Esophagus (tissue), 2 donors: ENCODE data around the gene SEMA7A. TPM values are rescaled to one million over a fixed set of nuclear protein-coding genes. Genes with fewer than 3 reads are reported as not detected.

Experiments
- H3K27ac ChIP-seq, 2 donors: one replicate each; pipeline ENCODE4 v1.5.1; 2013; ENCODE audit warnings: low read depth in 2 of 2, mild to moderate bottlenecking in 2 of 2, inconsistent platforms in 1 of 2, low read length in 1 of 2, moderate library complexity in 1 of 2
- H3K27me3 ChIP-seq, 2 donors: one replicate each; pipeline ENCODE4 v1.6.1; 2013; ENCODE audit warnings: low read length in 2 of 2, control low read depth in 1 of 2, mild to moderate bottlenecking in 1 of 2; ENCODE audit not compliant: insufficient read depth in 2 of 2, control insufficient read depth in 1 of 2
- H3K36me3 ChIP-seq, 2 donors: one replicate each; pipeline ENCODE4 v1.6.1; 2013; ENCODE audit warnings: low read length in 1 of 2; ENCODE audit not compliant: control insufficient read depth in 2 of 2, insufficient read depth in 2 of 2
- H3K4me1 ChIP-seq, 2 donors: one replicate each; pipeline ENCODE4 v1.6.1; 2013; ENCODE audit warnings: low read length in 1 of 2; ENCODE audit not compliant: control insufficient read depth in 2 of 2, insufficient read depth in 2 of 2
- H3K4me3 ChIP-seq, 2 donors: one replicate each; pipeline ENCODE4 v1.5.1; 2013; ENCODE audit warnings: low read length in 2 of 2, mild to moderate bottlenecking in 2 of 2, low read depth in 1 of 2, moderate library complexity in 1 of 2
- H3K9me3 ChIP-seq, 2 donors: one replicate each; pipeline ENCODE4 v1.6.1; 2013; ENCODE audit warnings: mild to moderate bottlenecking in 2 of 2, low read depth in 1 of 2, low read length in 1 of 2, moderate library complexity in 1 of 2; ENCODE audit not compliant: control insufficient read depth in 2 of 2, insufficient read depth in 1 of 2
- WGBS, 2 donors: extraction: QIAGEN DNeasy Blood & Tissue Kit; methylation state at CpG; one replicate each; pipeline ENCODE4 v1.1.7; 2013; 5-methylcytosine and 5-hydroxymethylcytosine counted together
- polyA plus RNA-seq, 2 donors: library from polyadenylated mRNA; stranded (reverse); fragments of 200-250 nt; gene quantifications; one replicate each; pipeline ENCODE4 v1.2.3, GENCODE V29; 2013
- donor health status: healthy with polysubstance abuse.
- donor health status: Bipolar disorder and iron deficiency.

Gene SEMA7A
- polyA plus RNA-seq, 2 donors = 2.2 to 9.6 TPM

DNA sequence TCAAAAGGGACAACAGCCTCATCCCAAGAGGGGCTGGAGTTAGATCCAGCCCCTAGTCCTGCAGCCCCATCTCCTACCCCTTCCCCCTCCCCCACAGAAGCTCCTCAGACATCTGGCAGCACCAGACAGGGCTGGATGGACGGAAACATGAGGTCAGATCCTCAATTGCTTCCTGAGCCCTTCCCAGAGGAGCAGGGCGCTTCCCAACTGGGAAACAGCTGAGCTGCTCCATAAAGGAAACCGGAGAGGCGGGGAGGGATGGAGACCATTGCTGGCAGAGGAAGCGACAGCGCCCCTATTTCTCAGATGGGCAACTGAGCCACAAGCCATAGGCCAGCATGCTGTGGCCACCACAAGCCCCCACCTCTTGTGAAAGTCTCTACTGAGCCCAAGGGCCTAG, 48.0 kb downstream of the SEMA7A start:
- Histone ChIP-seq H3K4me3 (no peak overlapping the region), H3K4me1 (peaks cover 0 to 9% of the 10 kb centered on the region in 2 donors), H3K36me3 (no peaks in the 10 kb centered on the region), H3K27ac (peak overlapping the region; percentile 10 to 38), H3K9me3 (no peaks in the 10 kb centered on the region), H3K27me3 (no peaks in the 10 kb centered on the region)
- WGBS, 2 donors = 83 to 85% methylated on average over 6 of the region's 6 CpGs

GRCh38 chr15:74384881-74385643, 48.7 kb downstream of the SEMA7A start:
- Histone ChIP-seq H3K27ac (peak overlapping the region; percentile 10 to 38), H3K27me3 (no peaks in the 10 kb centered on the region), H3K4me3 (no peak overlapping the region), H3K36me3 (no peaks in the 10 kb centered on the region), H3K9me3 (no peaks in the 10 kb centered on the region), H3K4me1 (peaks cover 0 to 9% of the 10 kb centered on the region in 2 donors)
- WGBS, 2 donors = 52 to 66% methylated on average over 8 of the region's 8 CpGs

DNA sequence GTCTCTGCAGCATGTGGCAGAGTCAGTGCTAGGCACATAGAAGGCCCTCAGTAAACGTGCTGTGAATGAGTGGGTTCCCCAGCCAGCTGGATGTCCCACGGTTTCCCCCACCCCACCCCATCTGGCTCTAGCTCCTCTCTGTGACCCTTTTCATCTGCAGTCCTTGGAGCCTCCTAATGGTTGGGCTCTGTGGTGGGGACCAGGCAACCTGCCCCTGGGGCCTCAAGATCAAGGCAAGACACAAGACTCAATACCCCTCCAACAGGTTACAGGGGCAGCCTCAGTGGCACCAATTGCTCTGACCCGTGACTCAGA, 49.2 kb downstream of the SEMA7A start:
- 50 to 57% methylated on average over 3 of the region's 3 CpGs for whole genome bisulfite sequencing, 2 donors
- H3K36me3 ChIP-seq = no peaks in the 10 kb centered on the region
- peaks cover 0 to 9% of the 10 kb centered on the region in 2 donors for H3K4me1 ChIP-seq
- H3K4me3 ChIP-seq = no peak overlapping the region
- H3K27me3 ChIP-seq = no peaks in the 10 kb centered on the region
- no peaks in the 10 kb centered on the region for H3K9me3 ChIP-seq
- H3K27ac ChIP-seq = no peak overlapping the region

GRCh38 chr15:74383695-74384565, 49.8 kb downstream of the SEMA7A start:
- Histone ChIP-seq H3K27ac (peak overlapping the region in 1 of 2 donors; percentile 54), H3K4me3 (no peak overlapping the region), H3K9me3 (no peaks in the 10 kb centered on the region), H3K27me3 (no peaks in the 10 kb centered on the region), H3K36me3 (no peaks in the 10 kb centered on the region), H3K4me1 (peaks cover 0 to 9% of the 10 kb centered on the region in 2 donors)
- WGBS, 2 donors = 38 to 45% methylated on average over 8 of the region's 8 CpGs

DNA sequence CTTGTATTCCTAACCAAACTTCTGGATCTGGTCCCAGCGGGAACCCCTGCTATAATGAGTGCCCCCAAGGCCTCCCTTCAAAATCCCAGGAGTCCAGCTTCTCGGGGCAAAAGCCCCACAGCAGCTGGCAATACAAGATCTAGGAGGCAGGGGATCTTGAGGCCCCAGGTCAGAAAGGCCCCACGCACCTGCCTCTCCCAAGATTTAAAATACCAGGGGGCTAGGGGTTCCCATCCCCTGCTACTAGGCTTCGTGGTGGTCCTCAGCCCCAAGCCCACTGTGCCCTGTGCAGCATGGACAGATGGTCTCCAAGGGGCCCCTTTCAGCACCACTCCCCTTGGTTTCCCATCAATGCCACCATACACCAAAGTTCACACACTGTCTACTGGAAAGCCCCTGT, 50.5 kb downstream of the SEMA7A start:
- Histone ChIP-seq H3K27ac (no peak overlapping the region), H3K36me3 (no peaks in the 10 kb centered on the region), H3K4me3 (no peak overlapping the region), H3K9me3 (no peaks in the 10 kb centered on the region), H3K4me1 (peaks cover 0 to 9% of the 10 kb centered on the region in 2 donors), H3K27me3 (no peaks in the 10 kb centered on the region)
- WGBS, 2 donors = 92 to 94% methylated on average over 4 of the region's 4 CpGs

DNA sequence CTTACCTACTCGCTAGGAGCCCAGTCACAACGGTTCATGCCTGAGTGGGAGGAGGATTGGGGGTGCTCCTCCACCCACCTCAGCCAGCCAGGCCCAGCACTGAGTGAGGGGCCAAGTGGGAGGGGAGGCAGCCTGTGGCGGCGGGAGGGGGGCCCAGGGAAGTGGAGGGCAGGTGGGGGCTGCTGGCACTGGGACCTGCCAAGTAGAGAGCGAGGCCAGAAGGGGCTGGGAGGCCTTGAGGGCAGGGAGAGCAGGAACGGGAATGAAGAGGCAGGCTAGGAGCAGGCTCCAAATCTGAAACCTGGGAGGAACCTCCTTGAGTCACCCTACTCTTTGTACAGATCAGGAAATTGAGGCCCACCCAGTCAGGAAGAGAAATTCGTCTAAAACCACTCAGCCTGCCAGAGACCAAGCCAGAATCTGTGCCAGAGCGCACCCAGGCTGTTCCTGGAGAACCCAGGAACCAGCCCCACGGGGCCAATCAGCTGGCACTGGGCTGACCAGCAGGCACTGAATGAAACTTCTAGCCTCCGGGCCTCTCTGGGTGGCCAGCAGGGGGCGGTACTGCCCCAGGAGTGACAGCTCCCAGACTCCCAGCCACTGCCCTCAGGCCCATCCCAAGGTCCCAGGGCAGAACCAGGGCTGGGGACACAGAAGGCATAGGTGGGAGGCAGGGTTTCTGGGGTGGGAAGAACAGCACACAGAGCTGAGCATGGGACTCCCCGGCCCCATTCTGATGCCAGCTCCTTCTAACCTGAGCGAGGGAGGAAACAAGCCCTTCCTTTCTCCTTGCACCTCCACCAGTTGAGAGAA, 51.5 kb downstream of the SEMA7A start:
- H3K9me3 ChIP-seq = no peaks in the 10 kb centered on the region
- H3K4me1 ChIP-seq = peaks cover 0 to 9% of the 10 kb centered on the region in 2 donors
- no peaks in the 10 kb centered on the region for H3K27me3 ChIP-seq
- no peak overlapping the region for H3K27ac ChIP-seq
- no peaks in the 10 kb centered on the region for H3K36me3 ChIP-seq
- 32 to 37% methylated on average over 13 of the region's 13 CpGs for WGBS, 2 donors
- H3K4me3 ChIP-seq = no peak overlapping the region

DNA sequence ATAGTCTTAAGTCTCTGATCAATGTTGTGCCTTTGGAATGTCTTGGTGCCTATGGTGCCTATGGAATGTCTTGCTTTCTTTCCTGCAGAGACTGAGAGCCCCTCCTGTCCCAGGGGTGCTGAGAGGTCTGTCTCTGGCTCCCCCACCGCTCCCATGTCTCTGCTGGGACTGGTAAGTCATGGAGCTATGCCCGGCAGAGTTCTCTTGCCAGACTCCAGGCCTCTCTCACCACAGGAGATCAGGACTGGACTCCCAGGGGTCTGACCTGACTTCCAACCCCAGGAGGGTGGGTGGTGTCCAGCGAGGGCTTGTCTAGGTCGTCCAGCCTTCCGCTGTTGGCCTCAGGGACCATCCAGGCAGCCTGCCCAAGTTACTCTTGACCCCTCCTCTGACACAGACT, 52.3 kb downstream of the SEMA7A start:
- Histone ChIP-seq H3K36me3 (no peaks in the 10 kb centered on the region), H3K27ac (no peak overlapping the region), H3K4me3 (no peak overlapping the region), H3K27me3 (no peaks in the 10 kb centered on the region), H3K9me3 (no peaks in the 10 kb centered on the region), H3K4me1 (peaks cover 0 to 9% of the 10 kb centered on the region in 2 donors)
- 67 to 77% methylated on average over 5 of the region's 5 CpGs for WGBS, 2 donors

- Histone ChIP-seq H3K4me1 (peaks cover 0 to 9% of the 10 kb centered on the region in 2 donors), H3K9me3 (no peaks in the 10 kb centered on the region), H3K36me3 (no peaks in the 10 kb centered on the region), H3K27me3 (no peaks in the 10 kb centered on the region), H3K27ac (no peak overlapping the region), H3K4me3 (no peak overlapping the region)
- 84 to 86% methylated on average over 2 of the region's 2 CpGs for WGBS, 2 donors
Observed at GRCh38 chr15:74381190-74381453, 52.6 kb downstream of the SEMA7A start.

- Histone ChIP-seq H3K9me3 (no peaks in the 10 kb centered on the region), H3K4me1 (peaks cover 0 to 9% of the 10 kb centered on the region in 2 donors), H3K36me3 (no peaks in the 10 kb centered on the region), H3K27me3 (no peaks in the 10 kb centered on the region), H3K4me3 (no peak overlapping the region), H3K27ac (no peak overlapping the region)
- 69 to 73% methylated on average over 12 of the region's 12 CpGs for WGBS, 2 donors
Observed at GRCh38 chr15:74380361-74381189, 53.2 kb downstream of the SEMA7A start.
